GM12878 (cell line): ENCODE results near the gene AGBL3. TPM values are rescaled to one million over a fixed set of nuclear protein-coding genes. Genes with fewer than 3 reads are reported as not detected.
A peak's percentile ranks its signal among the peaks of the same experiment; 100 is the strongest.

Source experiments
- ATAC-seq: fragments of 200-7000 bp; cut with Tn5 transposase; 3 replicates; pipeline ENCODE4 v1.9.1; 2020; ENCODE audit warnings: mild to moderate bottlenecking, moderate library complexity
- BruUV-seq: library from RNA; stranded (reverse); fragments of 400-500 nt; replicated peaks from 2 replicates; lab custom pipeline; 2021; lab: Mats Ljungman, UMichigan
- CTCF ChIA-PET: fragments of 300-600 bp; sonication (Branson Sonifier 250); formaldehyde crosslinking; extraction: SDS; loops from one replicate; lab custom pipeline; 2021; ENCODE audit warnings: inconsistent platforms; lab: Yijun Ruan, JAX
- POLR2A ChIA-PET: fragments of 350-600 bp; formaldehyde crosslinking; extraction: SDS; loops from one replicate; lab custom pipeline; 2021; ENCODE audit warnings: inconsistent platforms; lab: Charles Lee
- RAD21 ChIA-PET: fragments of 300-600 bp; sonication (Branson Sonifier 250); formaldehyde crosslinking; loops from one replicate; lab custom pipeline; 2023; ENCODE audit warnings: antibody characterized with exemption; ENCODE audit not compliant: unreplicated experiment; lab: Charles Lee
- SMC1A ChIA-PET: fragments of 300-600 bp; sonication (Branson Sonifier 250); formaldehyde crosslinking; loops from one replicate; lab custom pipeline; 2023; ENCODE audit not compliant: unreplicated experiment, uncharacterized antibody; lab: Charles Lee
- DNase-seq: peaks from one replicate; pipeline ENCODE4 v3.0.0-alpha.2; 2011; ENCODE audit warnings: low read depth, low spot score
- FAIRE-seq: peaks from 3 replicates; lab custom pipeline; 2011; peaks lifted over from hg19 to GRCh38; lab: Jason Lieb, UNC
- H2AFZ ChIP-seq: 2 replicates; pipeline ENCODE4 v1.6.0; 2011; ENCODE audit warnings: low read depth, low read length, control low read depth; ENCODE audit not compliant: control insufficient read depth
- H3K27ac ChIP-seq: 2 replicates; pipeline ENCODE4 v1.5.1; 2011; ENCODE audit warnings: control low read depth; ENCODE audit not compliant: control insufficient read depth, insufficient read depth
- H3K27me3 ChIP-seq, 2 experiments: replicated peaks in 1 of 2; 2 replicates each; pipeline versions ENCODE4 v1.6.0 to v1.6.1; 2011; ENCODE audit warnings: low read length in 1 of 2; ENCODE audit not compliant: control insufficient read depth in 2 of 2, insufficient read depth in 2 of 2
- H3K36me3 ChIP-seq, 2 experiments: 2 replicates each; pipeline ENCODE4 v1.5.1; 2011; ENCODE audit warnings: low read length in 1 of 2; ENCODE audit not compliant: control insufficient read depth in 2 of 2, insufficient read depth in 2 of 2
- H3K4me1 ChIP-seq: 2 replicates; pipeline ENCODE4 v1.6.1; 2011; ENCODE audit warnings: mild to moderate bottlenecking, low read length, moderate library complexity, mixed read lengths; ENCODE audit not compliant: control insufficient read depth, insufficient read depth
- H3K4me2 ChIP-seq: 2 replicates; pipeline ENCODE4 v1.6.0; 2011; ENCODE audit warnings: control low read depth; ENCODE audit not compliant: control insufficient read depth, insufficient read depth
- H3K4me3 ChIP-seq: fragments of 200-600 bp; sonication (generic); 2 replicates; pipeline ENCODE4 v1.5.1; 2016
- H3K79me2 ChIP-seq: 2 replicates; pipeline ENCODE4 v1.6.0; 2011; ENCODE audit warnings: low read length; ENCODE audit not compliant: control insufficient read depth, insufficient read depth
- H3K9ac ChIP-seq: 2 replicates; pipeline ENCODE4 v1.8.0; 2011; ENCODE audit warnings: low read length, control low read depth, mixed read lengths; ENCODE audit not compliant: control insufficient read depth, insufficient read depth
- H3K9me3 ChIP-seq: replicated peaks from 3 replicates; pipeline ENCODE4 v1.5.1; 2011; ENCODE audit warnings: mild to moderate bottlenecking, low read length; ENCODE audit not compliant: control insufficient read depth, insufficient read depth
- H4K20me1 ChIP-seq: 2 replicates; pipeline ENCODE4 v1.6.0; 2011; ENCODE audit not compliant: control insufficient read depth, insufficient read depth
- CUX1 ChIP-seq: IDR thresholded peaks from 2 replicates; pipeline ENCODE4 v1.6.1; 2012; ENCODE audit warnings: improper control_type of control experiment, low read depth, low read length; ENCODE audit not compliant: insufficient replicate concordance
- GABPA ChIP-seq: IDR thresholded peaks from 2 replicates; pipeline ENCODE4 v1.6.1; 2014; ENCODE audit warnings: antibody characterized with exemption, low read depth, mild to moderate bottlenecking, inconsistent platforms
- HCFC1 ChIP-seq: fragments of 150-350 bp; IDR thresholded peaks from 2 replicates; pipeline ENCODE4 v1.6.1; 2014; ENCODE audit warnings: low read length
- HSF1 ChIP-seq: fragments of 150-350 bp; IDR thresholded peaks from 2 replicates; pipeline ENCODE4 v1.6.1; 2014; ENCODE audit warnings: mild to moderate bottlenecking, low read depth, low read length
- LARP7 ChIP-seq: fragments of 450-650 bp; IDR thresholded peaks from 2 replicates; pipeline ENCODE4 v1.6.1; 2017; ENCODE audit warnings: mild to moderate bottlenecking
- NBN ChIP-seq: fragments of 450-650 bp; IDR thresholded peaks from 2 replicates; pipeline ENCODE4 v1.6.1; 2016
- NFYA ChIP-seq: IDR thresholded peaks from 2 replicates; pipeline ENCODE4 v1.6.1; 2011; ENCODE audit warnings: low read depth, mild to moderate bottlenecking, low read length, improper control_type of control experiment, borderline replicate concordance
- PBX3 ChIP-seq: IDR thresholded peaks from 2 replicates; pipeline ENCODE4 v1.6.1; 2011; ENCODE audit warnings: mild to moderate bottlenecking, low read depth, low read length, moderate library complexity; ENCODE audit not compliant: insufficient replicate concordance
- RELA ChIP-seq: fragments of 450-650 bp; IDR thresholded peaks from 2 replicates; pipeline ENCODE4 v1.8.0; 2014; ENCODE audit warnings: borderline replicate concordance; ENCODE audit not compliant: partially characterized antibody
- SRF ChIP-seq, 2 experiments: IDR thresholded peaks; 2 replicates each; pipeline ENCODE4 v1.6.1; 2011; ENCODE audit warnings: low read depth in 2 of 2, low read length in 2 of 2, mild to moderate bottlenecking in 1 of 2, moderate library complexity in 1 of 2
- ZBTB40 ChIP-seq: fragments of 450-650 bp; IDR thresholded peaks from 2 replicates; pipeline ENCODE4 v1.6.1; 2016; ENCODE audit warnings: mild to moderate bottlenecking, moderate library complexity, borderline replicate concordance
- WGBS: methylation state at CpG from one replicate; pipeline ENCODE4 v1.1.6; 2016; ENCODE audit warnings: low lambda C conversion rate; ENCODE audit not compliant: insufficient replicate concordance, insufficient coverage; ENCODE audit errors: missing lambda C conversion rate; 5-methylcytosine and 5-hydroxymethylcytosine counted together
- in situ Hi-C: fragments of 300-500 bp; cut with MboI; formaldehyde crosslinking; loops from 9 replicates; pipeline ENCODE4 v1.14.3; 2018; ENCODE audit warnings: mixed read lengths
- intact Hi-C: fragments of 100-400 bp; cut with micrococcal nuclease; formaldehyde crosslinking; loops from one replicate; pipeline ENCODE4 v1.14.2; 2022; ENCODE audit not compliant: unreplicated experiment
- polyA plus RNA-seq, 11 experiments: library from polyadenylated mRNA; depleted of rRNA in 4 of 11; unstranded in 6 of 11; stranded (reverse) in 5 of 11; fragments of >200 nt; fragmentation: Nextera tagmentation in 4 of 11; fragmentation: Illumina TruSeq in 1 of 11; extraction: Ambion mirVana in 4 of 11; extraction: Trizol in 1 of 11; gene quantifications; 1 replicate in 1 of 11; 2 replicates in 10 of 11; pipeline versions ENCODE4 v1.2.1 to v1.2.3, GENCODE V29; 2011 to 2016; ENCODE audit warnings: inconsistent platforms in 2 of 11, missing spikeins in 2 of 11, low read depth in 1 of 11
- total RNA-seq, 4 experiments: library from RNA; depleted of rRNA in 3 of 4; stranded (reverse); fragments of >200 nt in 3 of 4; fragmentation: Illumina TruSeq in 1 of 4; extraction: Trizol in 1 of 4; gene quantifications; 2 replicates each; pipeline versions ENCODE4 v1.2.1 to v1.2.3, GENCODE V29; 2013 to 2021

AGBL3 gene
- total and polyA plus RNA-seq, 10 of the 15 experiments (the other 5 are each of a cell fraction or from before 2014, with no cell fraction given), result 0.82 to 12.4 (median 3.7) TPM

GRCh38 chr7:135169964-135170273, 183.6 kb downstream of the AGBL3 start:
- H3K4me3 ChIP-seq, result peak overlapping the region; percentile 84
- ChIA-PET RAD21 (interaction anchor here (0.8 to 11.6 kb wide), 21 partner anchors 9 to 621 kb away, joined by 3 to 151 read pairs (median 6); partner anchors contain the start of genes AGBL3, AKR1B15, TMEM140 and WDR91), CTCF (interaction anchor here (0.6 to 12.2 kb wide), 26 partner anchors 10 to 536 kb away, joined by 3 to 157 read pairs (median 5); partner anchors contain the start of genes AGBL3, BPGM, TMEM140 and WDR91), POLR2A (interaction anchor here (1.1 to 15.9 kb wide), 9 partner anchors 10 to 225 kb away, joined by 3 to 169 read pairs (median 26); partner anchors contain the start of genes AGBL3, TMEM140 and WDR91), SMC1A (interaction anchor here (0.8 to 13.1 kb wide), 27 partner anchors 10 to 535 kb away, joined by 3 to 158 read pairs (median 5); partner anchors contain the start of genes AGBL3, TMEM140 and WDR91)
- BruUV-seq, result no TSS peak
- H3K79me2 ChIP-seq, result peaks cover 70% of the 10 kb centered on the region
- intact Hi-C loops, result loop anchor here (1.0 to 5.0 kb wide), 5 partner anchors 22 to 537 kb away; partner anchors contain the start of genes AGBL3, BPGM and TMEM140
- FAIRE-seq (no peak), ATAC-seq (peak; percentile 32), DNase-seq (no peak)
- no peaks in the 10 kb centered on the region; the same call in 1 of the 2 replicates for H4K20me1 ChIP-seq
- peak overlapping the region; percentile 73 for H3K9ac ChIP-seq
- H3K9me3 ChIP-seq, result no peaks in the 10 kb centered on the region
- H3K27ac ChIP-seq, result peak overlapping the region; percentile 96
- no peak overlapping the region; the same call in 1 of the 2 replicates for H2AFZ ChIP-seq
- H3K4me1 ChIP-seq, result peaks cover 24% of the 10 kb centered on the region
- in situ Hi-C loops, result loop anchor here (5.0 to 10.0 kb wide), 2 partner anchors 178 to 525 kb away; partner anchors contain the start of gene BPGM
- no peaks in the 10 kb centered on the region for H3K27me3 ChIP-seq
- peak overlapping the region; percentile 99 for H3K4me2 ChIP-seq
- peaks cover 25 to 26% of the 10 kb centered on the region in 2 experiments for H3K36me3 ChIP-seq
- WGBS, result 1% methylated on average over 17 of the region's 17 CpGs
- TF ChIP-seq ZBTB40 (no peak), NBN (no peak), NFYA (no peak), CUX1 (no peak), HSF1 (no peak), HCFC1 (no peak), SRF (IDR thresholded peaks at IDR 0.05; ENCODE audit: low read depth in 2 of 2, low read length in 2 of 2) (no peak), RELA (no peak), LARP7 (no peak), GABPA (no peak), PBX3 (no peak)
